Measurements from ENCODE around the gene RMC1.

DNA sequence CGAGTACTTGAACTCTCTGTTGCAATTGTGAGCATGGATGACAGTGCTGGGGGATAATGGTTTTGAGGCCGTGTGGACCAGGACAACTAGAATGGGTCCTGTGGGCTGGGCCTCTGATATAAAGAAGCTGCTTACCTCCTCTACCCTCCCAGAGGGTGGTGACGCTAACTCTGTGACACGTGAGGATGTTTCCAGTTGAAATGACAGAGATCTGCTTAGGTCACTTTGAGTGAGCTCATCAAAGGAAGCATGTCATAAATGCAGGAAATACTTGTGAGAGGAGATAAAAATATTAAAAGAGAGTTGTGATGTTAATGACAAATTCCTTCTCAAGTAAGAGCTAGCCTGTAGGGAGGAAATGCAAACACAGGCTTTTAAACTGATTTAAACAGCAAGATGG is 16.4 kb downstream of the RMC1 start:
- TF ChIP-seq, protein P1, sequence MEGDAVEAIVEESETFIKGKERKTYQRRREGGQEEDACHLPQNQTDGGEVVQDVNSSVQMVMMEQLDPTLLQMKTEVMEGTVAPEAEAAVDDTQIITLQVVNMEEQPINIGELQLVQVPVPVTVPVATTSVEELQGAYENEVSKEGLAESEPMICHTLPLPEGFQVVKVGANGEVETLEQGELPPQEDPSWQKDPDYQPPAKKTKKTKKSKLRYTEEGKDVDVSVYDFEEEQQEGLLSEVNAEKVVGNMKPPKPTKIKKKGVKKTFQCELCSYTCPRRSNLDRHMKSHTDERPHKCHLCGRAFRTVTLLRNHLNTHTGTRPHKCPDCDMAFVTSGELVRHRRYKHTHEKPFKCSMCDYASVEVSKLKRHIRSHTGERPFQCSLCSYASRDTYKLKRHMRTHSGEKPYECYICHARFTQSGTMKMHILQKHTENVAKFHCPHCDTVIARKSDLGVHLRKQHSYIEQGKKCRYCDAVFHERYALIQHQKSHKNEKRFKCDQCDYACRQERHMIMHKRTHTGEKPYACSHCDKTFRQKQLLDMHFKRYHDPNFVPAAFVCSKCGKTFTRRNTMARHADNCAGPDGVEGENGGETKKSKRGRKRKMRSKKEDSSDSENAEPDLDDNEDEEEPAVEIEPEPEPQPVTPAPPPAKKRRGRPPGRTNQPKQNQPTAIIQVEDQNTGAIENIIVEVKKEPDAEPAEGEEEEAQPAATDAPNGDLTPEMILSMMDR (IDR thresholded peaks at IDR 0.05), result no peak
- no peak for TF ChIP-seq POLR2A (IDR thresholded peaks at IDR 0.05)
